SU-DHL-6 (cell line): ENCODE results near the gene EZR.

Experiments used
- H2AFZ ChIP-seq: fragments of 200-600 bp; sonication (generic); 2 replicates; pipeline ENCODE4 v1.6.1; 2014; ENCODE audit warnings: low read depth, mild to moderate bottlenecking, moderate library complexity, mixed read lengths, antibody characterized with exemption, low read length; ENCODE audit not compliant: severe bottlenecking
- H3F3A ChIP-seq: fragments of 200-600 bp; shearing (Covaris generic); 2 replicates; pipeline ENCODE4 v1.6.0; 2016; ENCODE audit warnings: antibody characterized with exemption, mild to moderate bottlenecking; ENCODE audit not compliant: insufficient read depth
- H3K27ac ChIP-seq: fragments of 200-600 bp; sonication (generic); 2 replicates; pipeline ENCODE4 v1.5.1; 2016; ENCODE audit warnings: low read depth, mild to moderate bottlenecking, low read length, moderate library complexity, mixed read lengths
- H3K27me3 ChIP-seq: fragments of 200-600 bp; sonication (generic), shearing (Covaris generic); 2 replicates; pipeline ENCODE4 v1.6.0; 2014; ENCODE audit warnings: mild to moderate bottlenecking, low read length
- H3K36me3 ChIP-seq: fragments of 200-600 bp; sonication (generic); 2 replicates; pipeline ENCODE4 v1.6.1; 2014; ENCODE audit warnings: mild to moderate bottlenecking, low read length, mixed read lengths
- H3K4me2 ChIP-seq: fragments of 300-600, 200-600 bp; shearing (Covaris generic), sonication (generic); 2 replicates; pipeline ENCODE4 v1.6.0; 2014; ENCODE audit warnings: low read length, low read depth, mild to moderate bottlenecking; ENCODE audit not compliant: poor library complexity, severe bottlenecking
- H3K4me3 ChIP-seq: fragments of 200-600 bp; sonication (generic); 2 replicates; pipeline ENCODE4 v1.5.1; 2014; ENCODE audit warnings: antibody characterized with exemption, low read length, mild to moderate bottlenecking, mixed read lengths; ENCODE audit not compliant: insufficient read depth, poor library complexity, severe bottlenecking
- H3K79me2 ChIP-seq: fragments of 200-600 bp; sonication (generic); 2 replicates; pipeline ENCODE4 v1.6.1; 2014; ENCODE audit warnings: mild to moderate bottlenecking, low read length, moderate library complexity; ENCODE audit not compliant: insufficient read depth
- H3K9ac ChIP-seq: fragments of 200-600 bp; sonication (generic); 2 replicates; pipeline ENCODE4 v1.7.0; 2014; ENCODE audit warnings: mild to moderate bottlenecking, low read length
- H3K9me2 ChIP-seq: fragments of 200-600 bp; sonication (generic); replicated peaks from 2 replicates; pipeline ENCODE4 v1.6.1; 2014; ENCODE audit warnings: low read length; ENCODE audit not compliant: insufficient read depth
- H3K9me3 ChIP-seq: fragments of 200-600 bp; sonication (generic); 2 replicates; pipeline ENCODE4 v1.6.1; 2014; ENCODE audit warnings: low read length, mixed read lengths; ENCODE audit not compliant: insufficient read depth
- H4K20me1 ChIP-seq: fragments of 200-600 bp; sonication (generic); 2 replicates; pipeline ENCODE4 v1.6.1; 2014; ENCODE audit warnings: low read depth, mild to moderate bottlenecking, antibody characterized with exemption, low read length, moderate library complexity, mixed read lengths
- CTCF ChIP-seq: fragments of 200-600 bp; sonication (generic); IDR thresholded peaks from one replicate; pipeline ENCODE4 v1.5.1; 2017; ENCODE audit warnings: antibody characterized with exemption, mild to moderate bottlenecking, low read length, moderate library complexity; ENCODE audit not compliant: insufficient read depth, poor library complexity, severe bottlenecking
- EZH2phosphoT487 ChIP-seq: fragments of 200-600 bp; sonication (generic), shearing (Covaris generic); conservative IDR thresholded peaks from 2 replicates; pipeline ENCODE4 v1.6.1; 2018; ENCODE audit warnings: mild to moderate bottlenecking, antibody characterized with exemption, low read length, moderate library complexity, mixed read lengths

Gene EZR

GRCh38 chr6:158743033-158743651 is 76.0 kb downstream of the EZR start:
- Histone ChIP-seq H3K9ac (no peak overlapping the region), H3K27ac (no peak overlapping the region), H2AFZ (no peak overlapping the region), H3K27me3 (no peaks in the 10 kb centered on the region), H3F3A (no peaks in the 10 kb centered on the region), H3K9me2 (no peaks in the 10 kb centered on the region), H3K9me3 (peaks cover 7% of the 10 kb centered on the region), H3K36me3 (no peaks in the 10 kb centered on the region), H4K20me1 (no peaks in the 10 kb centered on the region), H3K79me2 (no peaks in the 10 kb centered on the region), H3K4me2 (no peak overlapping the region), H3K4me3 (no peak overlapping the region)
- TF ChIP-seq EZH2phosphoT487 (no peak), CTCF (no peak)

- no peak overlapping the region for H3K4me3 ChIP-seq
- H2AFZ ChIP-seq = no peak overlapping the region
- no peaks in the 10 kb centered on the region for H3K9me2 ChIP-seq
- TF ChIP-seq EZH2phosphoT487 = no peak
- TF ChIP-seq CTCF = no peak
- H3K79me2 ChIP-seq = no peaks in the 10 kb centered on the region
- H4K20me1 ChIP-seq = no peaks in the 10 kb centered on the region
- H3K4me2 ChIP-seq = no peak overlapping the region
- no peak overlapping the region for H3K9ac ChIP-seq
- H3K27ac ChIP-seq = no peak overlapping the region
- H3K36me3 ChIP-seq = no peaks in the 10 kb centered on the region
- H3K9me3 ChIP-seq = peaks cover 8% of the 10 kb centered on the region
- H3K27me3 ChIP-seq = no peaks in the 10 kb centered on the region
- no peaks in the 10 kb centered on the region for H3F3A ChIP-seq
Measured at GRCh38 chr6:158739673-158740072, 79.5 kb downstream of the EZR start.

- no peaks in the 10 kb centered on the region for H3K27me3 ChIP-seq
- H3K4me2 ChIP-seq = no peak overlapping the region
- H3K9me2 ChIP-seq = no peaks in the 10 kb centered on the region
- H3K9me3 ChIP-seq = peaks cover 14% of the 10 kb centered on the region
- no peak overlapping the region for H3K27ac ChIP-seq
- no peaks in the 10 kb centered on the region for H3F3A ChIP-seq
- H2AFZ ChIP-seq = no peak overlapping the region
- H3K4me3 ChIP-seq = no peak overlapping the region
- H4K20me1 ChIP-seq = no peaks in the 10 kb centered on the region
- H3K36me3 ChIP-seq = no peaks in the 10 kb centered on the region
- TF ChIP-seq EZH2phosphoT487 (no peak), CTCF (no peak)
- no peaks in the 10 kb centered on the region for H3K79me2 ChIP-seq
- H3K9ac ChIP-seq = no peak overlapping the region
Measured at GRCh38 chr6:158737710-158738615, 81.2 kb downstream of the EZR start.
